Cardiac muscle cell (in vitro differentiated cells and primary cell): ENCODE measurements around the gene HOXB2. TPM values are rescaled to one million over a fixed set of nuclear protein-coding genes. Genes with fewer than 3 reads are reported as not detected.

Experiments used
- DNase-seq, 2 donors: peaks; one replicate each; pipeline versions ENCODE4 v3.0.0 to v3.0.0-alpha.2; 2010 to 2017; ENCODE audit warnings: low read depth in 1 of 2, low spot score in 1 of 2
- H3K27ac ChIP-seq: fragments of 200-600 bp; sonication (generic); 2 replicates; pipeline ENCODE4 v1.5.1; 2016
- H3K27me3 ChIP-seq: fragments of 200-600 bp; sonication (generic); 2 replicates; pipeline ENCODE4 v1.6.0; 2016; ENCODE audit warnings: control low read depth
- H3K36me3 ChIP-seq: fragments of 200-600 bp; sonication (generic); 2 replicates; pipeline ENCODE4 v1.5.1; 2016; ENCODE audit warnings: control low read depth
- H3K4me1 ChIP-seq: fragments of 200-600 bp; sonication (generic); 2 replicates; pipeline ENCODE4 v1.8.1; 2017; ENCODE audit warnings: low read depth, mild to moderate bottlenecking, mixed run types
- H3K4me3 ChIP-seq: fragments of 200-600 bp; sonication (generic); 2 replicates; pipeline ENCODE4 v1.5.1; 2016; ENCODE audit warnings: mild to moderate bottlenecking
- H3K9me3 ChIP-seq: fragments of 200-600 bp; sonication (generic); 2 replicates; pipeline ENCODE4 v1.5.1; 2017; ENCODE audit warnings: low read depth, mild to moderate bottlenecking, control low read depth
- polyA plus RNA-seq: library from polyadenylated mRNA; unstranded; fragments of >200 nt; fragmentation: Nextera tagmentation; extraction: Ambion mirVana; gene quantifications from 2 replicates; pipeline ENCODE4 v1.2.1, GENCODE V29; 2016
- total RNA-seq: library from RNA; depleted of rRNA; stranded (reverse); fragments of >200 nt; gene quantifications from 2 replicates; pipeline ENCODE4 v1.2.3, GENCODE V29; 2016
- TF ChIP-seq, protein P1 (sequence below): IDR thresholded peaks from 2 replicates; pipeline ENCODE4 v1.5.1; 2012; ENCODE audit warnings: low read depth, mild to moderate bottlenecking, low read length

HOXB2 gene
- total and polyA plus RNA-seq, 2 experiments from 2014 or later = 107 to 111 TPM

DNA sequence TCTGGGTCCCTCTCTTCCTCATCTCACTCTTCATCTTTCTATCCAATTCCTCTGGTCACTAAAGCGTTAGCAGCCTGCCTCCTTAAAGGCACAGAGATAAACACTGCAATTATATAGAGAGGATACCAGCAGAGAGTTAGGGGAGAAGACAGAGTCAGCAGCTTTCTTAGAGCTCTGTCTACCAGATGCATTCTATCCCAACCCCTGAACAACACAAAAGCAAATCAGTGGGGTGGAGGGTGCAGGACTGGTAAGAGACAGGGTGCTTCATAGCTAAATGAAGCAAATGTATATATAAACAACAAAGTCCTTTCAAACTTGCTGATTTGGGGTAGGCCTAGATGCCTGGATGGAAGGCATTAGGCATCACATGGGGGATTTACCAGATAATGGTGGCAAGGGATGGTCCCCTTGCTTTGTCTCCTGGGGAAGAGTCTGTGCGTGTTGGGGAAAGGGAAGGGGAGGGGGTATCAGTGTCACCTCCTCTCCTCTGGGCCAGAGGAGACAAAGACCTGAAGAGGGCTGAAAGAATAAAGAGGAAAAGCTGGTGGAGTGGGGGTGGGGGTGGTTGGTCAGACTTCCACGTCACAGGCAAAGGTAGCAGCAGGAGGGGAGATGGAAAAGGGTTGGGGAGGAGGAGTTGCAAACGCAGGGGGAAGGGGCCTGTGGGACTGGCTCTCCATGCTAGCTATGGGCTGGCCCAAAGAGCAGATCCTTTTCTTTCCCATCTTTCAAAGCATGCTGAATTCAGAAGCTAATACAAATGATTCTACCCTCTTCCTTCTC, 21.2 kb upstream of the HOXB2 start:
- Histone ChIP-seq H3K4me1 (peaks cover 42% of the 10 kb centered on the region), H3K36me3 (no peaks in the 10 kb centered on the region), H3K27me3 (peaks cover 100% of the 10 kb centered on the region), H3K4me3 (no peak overlapping the region), H3K9me3 (no peaks in the 10 kb centered on the region), H3K27ac (no peak overlapping the region)
- no peak for DNase-seq
- TF ChIP-seq, protein P1, sequence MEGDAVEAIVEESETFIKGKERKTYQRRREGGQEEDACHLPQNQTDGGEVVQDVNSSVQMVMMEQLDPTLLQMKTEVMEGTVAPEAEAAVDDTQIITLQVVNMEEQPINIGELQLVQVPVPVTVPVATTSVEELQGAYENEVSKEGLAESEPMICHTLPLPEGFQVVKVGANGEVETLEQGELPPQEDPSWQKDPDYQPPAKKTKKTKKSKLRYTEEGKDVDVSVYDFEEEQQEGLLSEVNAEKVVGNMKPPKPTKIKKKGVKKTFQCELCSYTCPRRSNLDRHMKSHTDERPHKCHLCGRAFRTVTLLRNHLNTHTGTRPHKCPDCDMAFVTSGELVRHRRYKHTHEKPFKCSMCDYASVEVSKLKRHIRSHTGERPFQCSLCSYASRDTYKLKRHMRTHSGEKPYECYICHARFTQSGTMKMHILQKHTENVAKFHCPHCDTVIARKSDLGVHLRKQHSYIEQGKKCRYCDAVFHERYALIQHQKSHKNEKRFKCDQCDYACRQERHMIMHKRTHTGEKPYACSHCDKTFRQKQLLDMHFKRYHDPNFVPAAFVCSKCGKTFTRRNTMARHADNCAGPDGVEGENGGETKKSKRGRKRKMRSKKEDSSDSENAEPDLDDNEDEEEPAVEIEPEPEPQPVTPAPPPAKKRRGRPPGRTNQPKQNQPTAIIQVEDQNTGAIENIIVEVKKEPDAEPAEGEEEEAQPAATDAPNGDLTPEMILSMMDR = no peak

GRCh38 chr17:48565022-48565554, 20.2 kb upstream of the HOXB2 start:
- no peaks in the 10 kb centered on the region for H3K36me3 ChIP-seq
- peaks cover 31% of the 10 kb centered on the region for H3K4me1 ChIP-seq
- H3K9me3 ChIP-seq = no peaks in the 10 kb centered on the region
- H3K27me3 ChIP-seq = peaks cover 100% of the 10 kb centered on the region
- H3K4me3 ChIP-seq = no peak overlapping the region
- H3K27ac ChIP-seq = no peak overlapping the region
- TF ChIP-seq, protein P1 = no peak
- DNase-seq = no peak

DNA sequence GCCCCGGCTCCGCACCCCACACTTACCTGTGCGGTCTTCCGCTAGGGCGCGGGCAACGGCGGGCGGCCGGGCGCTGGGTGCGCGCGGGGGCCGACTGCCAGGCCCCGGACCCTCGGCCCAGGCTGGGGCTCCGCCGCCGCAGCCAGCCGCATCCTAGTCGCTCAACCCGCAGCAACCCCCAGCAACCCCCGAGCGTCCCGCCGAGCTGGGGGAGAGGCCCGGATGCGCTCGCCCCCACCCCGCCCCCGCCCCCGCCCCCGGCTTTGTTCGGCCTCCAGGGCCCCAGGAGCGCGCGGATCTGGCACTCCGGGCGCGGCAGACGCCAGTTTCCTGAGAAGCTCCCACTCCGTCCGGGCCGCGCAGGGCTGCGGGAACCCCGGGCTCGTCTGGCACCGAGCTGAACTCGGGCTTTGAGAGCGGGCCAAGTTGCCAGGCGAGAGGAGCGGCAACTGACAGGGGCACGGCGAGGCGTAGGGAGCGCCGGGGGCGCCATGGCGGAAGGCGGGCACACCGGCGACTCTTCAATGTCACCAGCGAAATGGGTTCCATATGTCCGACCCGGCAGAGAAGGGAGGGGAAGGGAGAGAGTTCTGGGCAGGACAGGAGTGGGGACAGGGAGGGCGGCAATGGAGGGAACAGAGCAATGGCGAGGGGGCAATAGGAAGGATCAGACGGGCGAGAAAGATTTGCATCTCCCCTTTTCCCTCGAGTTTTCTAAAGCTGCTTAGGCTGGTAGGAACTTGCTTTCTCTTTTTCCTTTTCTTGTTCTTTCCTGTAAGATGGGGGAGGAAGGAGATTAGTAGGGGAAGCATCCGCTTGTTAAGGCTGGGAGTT, 19.5 kb upstream of the HOXB2 start:
- Histone ChIP-seq H3K4me1 (peaks cover 37% of the 10 kb centered on the region), H3K27ac (no peak overlapping the region)
- peak in 1 of 2 donors; percentile 43 for DNase-seq

GRCh38 chr17:48563867-48564187, 18.9 kb upstream of the HOXB2 start:
- Histone ChIP-seq H3K9me3 (no peaks in the 10 kb centered on the region), H3K27ac (no peak overlapping the region), H3K4me1 (peaks cover 40% of the 10 kb centered on the region), H3K36me3 (no peaks in the 10 kb centered on the region), H3K27me3 (peaks cover 100% of the 10 kb centered on the region), H3K4me3 (peak overlapping the region; percentile 34)
- TF ChIP-seq, protein P1 = no peak
- no peak for DNase-seq

More for the DNA sequence above, 19.5 kb upstream of the HOXB2 start:
- H3K27me3 ChIP-seq = peaks cover 100% of the 10 kb centered on the region
- no peaks in the 10 kb centered on the region for H3K36me3 ChIP-seq
- H3K9me3 ChIP-seq = no peaks in the 10 kb centered on the region
- peak overlapping the region; percentile 34 for H3K4me3 ChIP-seq
- TF ChIP-seq, protein P1 = no peak

GRCh38 chr17:48563385-48563838, 18.5 kb upstream of the HOXB2 start:
- Histone ChIP-seq H3K4me3 (no peak overlapping the region), H3K27me3 (peaks cover 100% of the 10 kb centered on the region)

More at GRCh38 chr17:48563385-48563838, 18.5 kb upstream of the HOXB2 start:
- no peak for DNase-seq
- Histone ChIP-seq H3K36me3 (no peaks in the 10 kb centered on the region), H3K9me3 (no peaks in the 10 kb centered on the region), H3K27ac (no peak overlapping the region), H3K4me1 (peaks cover 39% of the 10 kb centered on the region)
- TF ChIP-seq, protein P1 = no peak
